ENCODE results near the gene DYNLRB1. TPM values are rescaled to one million over a fixed set of nuclear protein-coding genes. Genes with fewer than 3 reads are reported as not detected.

DYNLRB1 gene
- 100 to 1,000 TPM; 106 to 107 TPM for total RNA-seq

- Histone ChIP-seq H3K9ac (ENCODE audit: low read depth in 2 of 2, low read length in 2 of 2) (peak within 1 kb of the TSS; percentile 87 to 89), H3K36me3 (no peaks in the 10 kb centered on the region), H3K27ac (peak within 1 kb of the TSS; percentile 93), H3K9me3 (no peaks in the 10 kb centered on the region), H3K27me3 (no peaks in the 10 kb centered on the region), H3K4me1 (peaks cover 3% of the 10 kb centered on the region), H3K4me3 (peak within 1 kb of the TSS; percentile 61)
- intact Hi-C loops (cut with DNase I), result no loop called here
- peak; percentile 98 for DNase-seq
- no peak for TF ChIP-seq CTCF (IDR thresholded peaks at IDR 0.05)
These were observed at the start of gene DYNLRB1 for GRCh38 chr20:34516247-34517113. DYNLRB1 (plus strand) TSS chr20:34516422; CDS start chr20:34516459, 37 bp downstream.

DNA sequence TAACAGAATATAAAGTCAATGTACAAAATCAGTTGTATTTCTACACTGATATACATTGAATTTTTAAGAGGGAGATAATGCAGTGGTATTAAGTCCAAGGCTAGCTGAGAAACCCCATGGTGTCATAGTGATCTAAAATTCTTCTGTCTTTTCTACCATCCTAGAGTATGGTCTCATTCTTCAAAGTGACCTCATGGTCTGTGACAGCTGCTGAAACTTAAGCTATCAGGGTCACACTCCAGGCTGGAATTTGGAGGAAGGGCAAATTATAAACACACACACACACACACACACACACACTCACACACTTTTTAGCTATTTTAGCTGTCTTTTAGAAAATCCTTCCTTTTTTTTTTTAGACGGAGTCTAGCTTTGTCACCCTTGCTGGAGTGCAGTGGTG is 47.3 kb upstream of the DYNLRB1 start:
- DNase-seq, result no peak
- H3K4me1 ChIP-seq, result no peaks in the 10 kb centered on the region
- intact Hi-C loops (cut with DNase I), result no loop called here
- no peaks in the 10 kb centered on the region for H3K36me3 ChIP-seq
- H3K27ac ChIP-seq, result no peak overlapping the region
- no peaks in the 10 kb centered on the region for H3K27me3 ChIP-seq
- no peak overlapping the region for H3K9ac ChIP-seq (ENCODE audit: low read depth in 2 of 2, low read length in 2 of 2)
- no peak for TF ChIP-seq CTCF (IDR thresholded peaks at IDR 0.05)
- no peak overlapping the region for H3K4me3 ChIP-seq
- no peaks in the 10 kb centered on the region for H3K9me3 ChIP-seq

DNA sequence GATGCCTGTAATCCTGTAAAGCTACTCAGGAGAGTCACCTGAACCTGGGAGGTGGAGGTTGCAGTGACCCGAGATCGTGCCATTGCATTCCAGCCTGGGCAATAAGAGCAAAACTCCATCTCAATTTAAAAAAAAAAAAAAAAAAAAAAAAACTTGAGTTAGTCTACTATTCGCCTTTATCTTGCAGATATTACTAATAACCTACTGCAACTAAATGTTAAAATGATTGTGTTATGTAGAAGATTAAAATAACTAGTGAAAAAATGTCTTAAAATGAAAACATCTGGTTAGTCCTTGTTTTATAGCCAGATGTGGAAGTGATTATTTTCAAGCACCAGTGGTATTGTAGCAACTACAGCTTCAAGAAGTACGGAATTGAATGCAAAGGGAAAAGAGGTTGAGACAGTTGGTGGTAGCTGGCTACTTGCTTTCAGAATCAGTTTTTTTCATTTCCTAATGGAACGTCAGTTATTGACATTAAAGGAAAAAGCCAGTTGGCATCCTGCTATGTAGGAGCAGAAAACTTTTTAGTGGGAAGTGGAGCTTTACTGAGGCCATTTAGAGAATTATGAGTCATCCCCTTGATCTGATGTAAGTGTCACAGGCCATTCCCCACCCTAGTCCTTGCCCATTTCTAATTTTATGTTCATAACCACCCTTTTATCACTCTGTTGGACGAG is 43.8 kb upstream of the DYNLRB1 start:
- no peak overlapping the region for H3K27ac ChIP-seq
- no peaks in the 10 kb centered on the region for H3K27me3 ChIP-seq
- H3K36me3 ChIP-seq, result no peaks in the 10 kb centered on the region
- H3K9me3 ChIP-seq, result no peaks in the 10 kb centered on the region
- intact Hi-C loops (cut with DNase I), result loop anchor here (2.0 kb wide), 1 partner anchor 160 kb away; no protein-coding TSS in a partner anchor
- no peak overlapping the region for H3K9ac ChIP-seq (ENCODE audit: low read depth in 2 of 2, low read length in 2 of 2)
- no peaks in the 10 kb centered on the region for H3K4me1 ChIP-seq
- no peak overlapping the region for H3K4me3 ChIP-seq
- TF ChIP-seq CTCF (IDR thresholded peaks at IDR 0.05), result no peak
- no peak for DNase-seq

DNA sequence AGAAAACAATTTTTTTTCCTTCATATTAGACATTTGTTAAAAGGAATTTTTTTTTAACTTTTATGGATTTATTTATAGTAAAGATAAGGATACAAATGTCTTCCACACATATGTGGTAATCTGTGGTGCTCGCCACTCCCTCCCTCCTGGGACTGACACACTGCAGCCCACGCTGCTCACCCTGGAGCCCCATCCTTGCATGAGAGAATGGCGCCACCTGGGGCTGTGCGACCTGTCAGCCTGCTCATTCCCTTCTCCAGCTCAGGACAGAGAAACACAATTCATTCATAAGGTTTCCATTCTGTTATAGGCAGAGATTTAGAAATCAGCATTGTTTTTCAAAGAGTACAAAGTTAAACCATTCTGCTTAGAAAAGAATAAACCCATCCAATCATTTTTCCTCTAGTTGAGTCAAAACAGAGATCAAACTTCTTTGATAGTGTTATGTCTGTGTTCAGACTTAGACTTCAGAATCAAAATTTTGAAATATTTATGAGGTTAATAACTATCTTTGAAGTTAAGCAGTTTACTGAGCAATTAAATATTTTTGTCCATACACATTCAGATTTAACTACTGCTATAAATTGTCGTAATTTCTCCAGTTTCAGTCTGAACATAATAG is 42.8 kb upstream of the DYNLRB1 start:
- H3K4me1 ChIP-seq, result no peaks in the 10 kb centered on the region
- peak; percentile 48 for DNase-seq
- intact Hi-C loops (cut with DNase I), result loop anchor here (2.0 kb wide), 1 partner anchor 161 kb away; no protein-coding TSS in a partner anchor
- no peak for TF ChIP-seq CTCF (IDR thresholded peaks at IDR 0.05)
- no peaks in the 10 kb centered on the region for H3K27me3 ChIP-seq
- H3K36me3 ChIP-seq, result no peaks in the 10 kb centered on the region
- no peak overlapping the region for H3K4me3 ChIP-seq
- H3K9ac ChIP-seq (ENCODE audit: low read depth in 2 of 2, low read length in 2 of 2), result no peak overlapping the region
- no peaks in the 10 kb centered on the region for H3K9me3 ChIP-seq
- no peak overlapping the region for H3K27ac ChIP-seq

DNA sequence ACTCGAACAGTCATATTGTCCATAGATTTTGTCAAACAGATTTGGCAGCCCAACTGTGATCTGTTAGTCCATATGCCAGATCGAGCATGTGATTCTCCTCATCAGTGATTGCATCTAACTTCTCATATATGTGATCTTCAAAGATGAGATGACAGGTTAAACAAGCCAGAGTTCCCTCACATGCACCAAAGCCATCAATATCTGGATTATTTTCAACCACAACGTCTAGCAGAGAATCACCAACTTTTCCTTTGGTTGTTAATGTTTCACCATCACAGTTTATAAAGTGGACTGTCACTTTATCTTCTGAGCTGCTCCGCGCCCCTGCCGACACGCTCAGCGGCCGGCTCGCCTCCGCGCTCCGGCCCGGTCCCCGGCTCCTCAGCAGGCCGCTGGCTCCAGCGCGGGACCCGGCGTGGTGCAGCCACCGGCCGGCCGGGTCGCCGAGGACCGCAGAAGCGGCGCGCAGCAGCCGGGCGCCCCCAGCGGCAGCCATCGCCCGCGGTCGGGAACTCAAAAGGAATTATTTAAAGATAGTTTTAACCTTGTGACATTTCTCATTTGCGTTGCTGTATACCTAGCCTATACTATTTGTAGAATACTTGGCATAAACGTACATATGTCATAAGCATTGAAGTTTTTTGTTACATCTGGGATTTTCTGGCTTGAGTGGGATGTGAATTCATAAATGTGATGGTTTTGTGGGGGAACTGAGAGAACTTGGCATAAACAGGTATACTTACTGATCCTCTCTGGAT is 40.1 kb upstream of the DYNLRB1 start:
- intact Hi-C loops (cut with DNase I), result no loop called here

More for the DNA sequence above, 40.1 kb upstream of the DYNLRB1 start:
- Histone ChIP-seq H3K27ac (no peak overlapping the region), H3K9me3 (no peaks in the 10 kb centered on the region), H3K4me1 (no peaks in the 10 kb centered on the region), H3K27me3 (no peaks in the 10 kb centered on the region), H3K4me3 (no peak overlapping the region), H3K36me3 (no peaks in the 10 kb centered on the region), H3K9ac (ENCODE audit: low read depth in 2 of 2, low read length in 2 of 2) (no peak overlapping the region)
- TF ChIP-seq CTCF (IDR thresholded peaks at IDR 0.05), result peak; percentile 38
- peak; percentile 37 for DNase-seq

Measured in colonic mucosa (tissue), 4 donors.